GM18505 (cell line): ENCODE data around the gene GLI2.

Experiments used
- ATAC-seq: cut with Tn5 transposase; IDR thresholded peaks from one replicate; pipeline ENCODE4 v1.9.1; 2021; ENCODE audit not compliant: unreplicated experiment
- POLR2A ChIP-seq: IDR thresholded peaks from 4 replicates; pipeline ENCODE4 v1.6.1; 2011; ENCODE audit warnings: borderline replicate concordance; ENCODE audit not compliant: insufficient read depth, insufficient read length; ENCODE audit errors: extremely low read depth

The GLI2 gene

DNA sequence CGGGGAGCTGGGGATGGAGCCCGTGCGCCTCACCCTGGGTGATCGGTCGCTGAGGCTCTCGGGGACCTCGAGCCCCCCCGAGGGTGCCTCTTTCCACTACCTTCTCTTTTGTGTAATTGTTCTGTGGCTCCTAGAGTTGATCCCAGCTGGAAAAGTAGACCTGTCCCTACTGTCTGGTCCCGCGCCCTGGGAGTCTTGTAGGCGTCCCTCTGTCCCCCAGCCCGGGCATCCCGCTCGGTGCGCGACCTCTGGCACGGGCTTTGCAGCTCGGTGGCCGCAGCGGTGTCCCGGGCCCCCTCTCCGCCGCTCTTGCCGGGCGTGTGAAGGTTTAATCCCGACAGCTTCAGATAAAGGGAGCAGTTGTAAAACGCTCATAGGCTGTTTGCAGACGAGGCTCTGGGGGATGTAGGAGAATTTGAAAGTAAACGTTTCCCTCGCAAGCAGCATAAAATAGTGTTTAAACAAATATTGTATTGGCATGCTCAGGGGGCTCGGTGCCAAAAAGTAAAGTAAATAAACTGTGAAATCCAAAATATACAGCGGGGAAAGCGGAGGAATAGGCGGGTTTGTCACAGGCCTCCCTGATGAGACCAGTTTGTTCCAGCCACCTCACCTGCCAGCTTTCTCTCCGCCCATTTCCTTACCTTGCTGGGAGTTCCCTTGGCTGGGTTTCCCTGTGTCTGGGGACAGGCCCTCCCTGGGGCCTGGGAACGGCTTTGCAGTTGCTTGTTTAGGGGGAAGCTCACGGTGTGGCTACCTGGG, 1.9 kb downstream of the GLI2 start:
- ATAC-seq: no peak
- TF ChIP-seq POLR2A: no peak

DNA sequence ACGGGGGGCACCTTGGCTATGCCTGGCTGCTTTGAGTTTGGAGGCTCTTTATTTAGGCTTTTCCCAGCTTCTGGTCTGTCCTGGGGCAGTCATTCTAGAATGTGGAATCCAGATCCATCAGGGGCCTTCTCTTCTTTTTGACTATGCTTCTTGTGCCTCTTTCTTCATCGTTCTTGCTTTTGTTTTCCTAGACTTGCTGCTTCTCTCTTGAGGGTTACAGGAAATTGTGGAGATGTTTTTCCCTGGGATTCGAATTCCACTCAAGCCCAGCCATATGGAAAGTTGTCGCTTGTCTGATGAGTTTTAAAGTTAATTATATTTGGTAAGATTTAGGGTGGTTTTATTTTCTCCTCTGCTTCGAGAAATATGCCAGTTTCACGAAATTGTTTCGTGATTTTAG, 2.4 kb downstream of the GLI2 start:
- no peak for ATAC-seq

DNA sequence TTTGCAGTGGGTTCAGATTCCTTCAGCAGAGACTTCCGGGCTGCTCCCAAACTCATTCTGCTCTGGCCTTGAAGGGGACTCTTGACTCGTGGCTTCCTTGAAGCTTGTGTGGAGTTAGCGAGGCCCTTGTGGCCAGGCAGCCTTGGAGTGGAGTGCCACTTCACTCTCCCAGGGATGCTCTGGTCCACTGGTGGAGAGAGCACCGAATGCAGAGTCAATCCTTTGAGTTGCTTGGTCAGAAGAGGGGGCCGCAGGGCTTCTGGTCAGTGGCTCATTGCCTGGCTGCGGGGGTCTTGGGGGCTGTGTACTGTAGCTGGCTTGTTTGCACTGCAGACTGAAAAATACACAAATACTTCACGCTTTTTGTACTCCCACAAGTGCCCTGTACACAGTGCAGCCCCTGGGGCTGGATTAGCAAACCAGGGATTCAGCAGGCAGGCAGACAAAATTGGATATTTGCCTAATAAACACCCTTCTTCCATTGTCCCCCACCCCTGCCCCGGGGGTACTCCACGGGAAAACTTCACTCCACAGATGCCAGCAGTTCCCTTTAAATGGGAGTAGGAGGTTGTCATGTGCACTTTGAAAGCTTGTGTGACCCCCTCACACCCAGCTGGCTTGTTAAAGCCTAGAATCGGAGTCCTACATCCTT, 3.2 kb downstream of the GLI2 start:
- no peak for TF ChIP-seq POLR2A
- no peak for ATAC-seq

More for the DNA sequence above, 2.4 kb downstream of the GLI2 start:
- no peak for TF ChIP-seq POLR2A

DNA sequence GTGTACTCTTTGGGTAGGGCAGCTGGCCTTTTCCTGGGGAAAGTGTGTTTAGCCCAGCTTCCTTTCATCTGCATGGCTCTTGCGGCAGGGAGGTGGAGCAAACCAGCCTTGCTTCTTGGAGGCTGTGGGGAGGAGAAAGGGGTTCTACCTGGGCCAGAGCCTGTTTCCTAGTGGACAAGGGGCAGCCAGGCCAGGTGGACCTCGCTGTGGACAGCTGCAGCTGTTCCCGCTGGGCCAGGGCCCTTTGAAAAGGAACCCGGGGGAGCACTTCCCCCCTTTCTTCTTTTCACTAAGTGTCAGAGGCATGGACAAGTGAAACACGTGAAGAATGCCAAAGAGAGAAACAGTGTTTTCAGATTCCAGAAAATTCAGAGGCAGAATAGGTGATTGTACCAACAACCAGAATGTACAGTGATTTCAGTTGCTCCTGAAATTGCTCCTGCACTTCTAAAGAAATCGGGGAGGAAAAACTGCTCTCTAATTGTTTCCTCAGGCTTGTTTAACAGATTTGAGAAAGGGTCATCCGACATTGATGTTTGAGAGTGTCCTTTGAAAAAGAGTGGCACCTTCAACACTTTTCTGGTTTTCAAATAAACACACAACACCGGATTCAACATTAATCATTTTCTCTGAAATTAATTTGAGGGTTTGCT, 3.9 kb downstream of the GLI2 start:
- no peak for TF ChIP-seq POLR2A
- ATAC-seq: no peak

DNA sequence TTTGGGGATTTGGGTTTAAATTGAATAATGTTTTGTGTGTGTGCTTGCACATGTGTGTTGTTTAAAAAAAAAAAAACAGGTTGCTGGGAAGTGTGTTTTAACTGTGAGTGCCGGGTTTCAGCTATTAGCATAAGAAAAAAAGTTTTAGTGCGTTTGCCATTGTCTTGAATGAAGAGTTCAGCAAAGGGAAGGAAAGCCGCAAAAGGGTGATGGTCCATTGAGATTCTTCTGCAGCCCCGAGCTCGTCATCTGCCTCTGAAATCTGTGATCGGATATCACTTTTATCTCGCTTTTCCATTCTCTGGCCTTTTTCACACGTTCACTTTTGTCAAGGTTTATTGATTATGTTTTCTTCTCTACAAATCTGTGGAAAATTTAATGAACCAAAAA, 4.7 kb downstream of the GLI2 start:
- no peak for ATAC-seq
- no peak for TF ChIP-seq POLR2A

DNA sequence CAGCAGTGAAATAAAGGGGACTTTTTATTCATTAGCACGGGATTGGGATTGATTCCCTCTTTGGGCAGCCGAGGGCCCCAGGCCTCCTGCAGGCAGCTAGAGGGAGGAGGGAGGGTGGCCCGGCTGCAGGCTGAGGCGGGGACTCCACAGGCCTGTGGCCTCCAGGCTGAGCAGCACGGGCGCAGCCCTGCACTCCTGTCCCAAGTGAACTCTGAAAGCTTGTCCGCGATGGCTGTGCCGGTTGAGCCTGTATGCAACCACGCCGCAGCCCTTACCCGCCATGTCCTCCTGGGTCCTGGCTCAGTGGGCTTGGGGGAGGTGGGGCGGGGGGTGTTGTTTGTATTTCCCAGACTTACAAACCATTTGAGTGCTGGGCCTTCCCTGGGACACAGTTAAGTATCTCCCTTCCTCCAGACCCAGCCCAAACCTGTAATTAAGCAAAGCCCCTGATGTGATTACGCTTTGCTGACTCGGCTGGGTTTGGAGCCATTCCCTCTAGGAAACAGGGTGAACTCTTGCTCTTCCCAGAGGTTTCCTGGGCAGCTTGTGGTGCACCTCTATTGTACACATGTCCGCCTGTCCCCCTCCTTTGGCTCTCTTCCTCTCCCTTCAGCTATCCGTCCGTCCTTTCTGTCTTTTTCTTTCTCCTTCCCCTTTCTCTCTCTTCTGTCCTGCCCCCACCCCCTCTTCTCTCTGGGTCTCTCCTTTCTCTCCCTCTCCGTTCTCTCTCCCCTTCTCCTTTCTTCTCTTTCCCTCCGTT, 5.3 kb downstream of the GLI2 start:
- TF ChIP-seq POLR2A: no peak
- no peak for ATAC-seq

DNA sequence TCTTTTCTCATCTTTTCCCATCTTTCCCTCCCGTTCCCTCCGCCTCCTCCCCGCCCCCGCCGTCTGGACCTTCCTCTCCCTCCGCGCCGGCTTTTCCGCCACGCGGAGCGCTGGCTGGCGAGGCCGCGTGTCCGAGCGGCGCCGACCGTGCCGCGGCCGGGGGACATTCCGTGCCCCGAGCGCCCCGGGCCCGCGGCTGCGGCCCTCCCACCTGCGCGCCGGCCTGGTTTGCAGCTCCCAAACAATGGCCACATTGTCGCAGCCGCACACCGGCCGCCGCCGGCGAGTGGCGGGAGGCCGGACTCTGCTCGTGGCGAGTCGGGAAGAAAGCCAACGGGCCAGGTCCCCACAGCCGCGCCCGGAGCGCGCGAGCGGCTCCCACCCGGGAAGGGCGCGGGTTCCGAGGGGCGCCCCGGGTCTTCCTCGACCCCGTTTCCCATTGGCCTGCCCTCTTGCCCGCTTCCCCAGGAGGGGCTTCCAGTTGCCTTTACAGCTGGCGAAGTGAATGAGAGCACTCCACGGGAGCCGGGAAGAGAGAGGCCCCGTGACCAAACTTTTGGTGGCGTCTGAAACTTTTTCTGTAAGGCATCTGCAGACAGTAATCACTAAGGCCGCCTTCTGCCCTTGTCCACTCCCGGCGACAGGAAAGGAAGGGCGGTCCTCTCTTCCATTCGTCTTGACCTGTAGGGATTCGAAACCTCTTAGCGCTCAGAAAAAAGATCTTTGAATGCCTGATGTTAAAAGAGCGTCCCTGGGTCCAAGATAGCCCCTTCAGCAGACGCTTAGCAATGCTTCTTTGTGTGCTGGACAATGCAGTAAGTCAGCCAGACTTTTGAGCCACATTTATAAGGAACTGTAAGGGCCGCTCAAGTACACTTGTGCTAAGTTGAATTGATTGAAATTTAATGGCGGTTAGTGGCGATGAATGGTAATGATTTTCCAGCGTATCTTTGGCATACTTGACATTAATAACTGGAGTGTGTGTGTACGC, 6.2 kb downstream of the GLI2 start:
- TF ChIP-seq POLR2A: no peak
- no peak for ATAC-seq

DNA sequence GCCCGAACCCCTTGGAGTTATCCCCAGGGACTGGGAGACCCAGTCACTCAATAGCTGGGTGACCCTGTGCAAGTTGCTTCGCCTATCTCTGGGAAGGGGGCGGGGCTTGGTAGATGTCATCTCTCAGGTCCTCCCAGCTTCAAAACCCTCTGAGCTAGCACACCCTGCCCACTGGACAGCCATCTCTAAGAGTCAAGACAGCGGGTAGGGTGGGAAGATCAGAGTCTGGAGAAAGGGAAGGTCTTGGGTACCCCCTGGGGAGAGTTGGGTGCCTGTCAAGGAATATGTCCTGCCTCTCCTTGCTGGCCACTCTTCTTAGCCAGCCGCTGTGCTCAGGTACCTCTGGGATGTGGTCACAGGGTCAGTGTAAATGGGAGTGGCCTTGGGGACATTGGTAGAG, 8.0 kb downstream of the GLI2 start:
- ATAC-seq: no peak

DNA sequence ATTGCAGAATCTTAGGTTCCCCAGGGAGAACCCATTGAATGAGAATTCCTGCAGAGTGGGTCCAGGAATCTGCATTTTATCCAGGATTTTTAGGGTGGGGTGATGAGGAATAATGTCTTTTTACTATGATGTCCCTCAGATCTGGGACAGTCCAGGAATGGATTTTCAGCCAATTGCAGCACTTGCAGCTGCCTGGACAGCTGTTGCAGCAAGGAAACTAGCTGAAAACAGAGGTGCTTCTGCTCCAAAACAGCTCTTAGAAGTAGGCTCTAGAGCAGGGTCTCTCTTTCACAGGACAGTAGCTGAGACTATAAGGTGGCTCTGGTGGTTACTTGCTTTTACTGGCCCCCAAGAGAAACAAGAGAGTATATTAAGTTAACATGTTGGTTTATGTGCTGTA, 9.1 kb downstream of the GLI2 start:
- ATAC-seq: no peak
- TF ChIP-seq POLR2A: no peak

More for the DNA sequence above, 8.0 kb downstream of the GLI2 start:
- no peak for TF ChIP-seq POLR2A

DNA sequence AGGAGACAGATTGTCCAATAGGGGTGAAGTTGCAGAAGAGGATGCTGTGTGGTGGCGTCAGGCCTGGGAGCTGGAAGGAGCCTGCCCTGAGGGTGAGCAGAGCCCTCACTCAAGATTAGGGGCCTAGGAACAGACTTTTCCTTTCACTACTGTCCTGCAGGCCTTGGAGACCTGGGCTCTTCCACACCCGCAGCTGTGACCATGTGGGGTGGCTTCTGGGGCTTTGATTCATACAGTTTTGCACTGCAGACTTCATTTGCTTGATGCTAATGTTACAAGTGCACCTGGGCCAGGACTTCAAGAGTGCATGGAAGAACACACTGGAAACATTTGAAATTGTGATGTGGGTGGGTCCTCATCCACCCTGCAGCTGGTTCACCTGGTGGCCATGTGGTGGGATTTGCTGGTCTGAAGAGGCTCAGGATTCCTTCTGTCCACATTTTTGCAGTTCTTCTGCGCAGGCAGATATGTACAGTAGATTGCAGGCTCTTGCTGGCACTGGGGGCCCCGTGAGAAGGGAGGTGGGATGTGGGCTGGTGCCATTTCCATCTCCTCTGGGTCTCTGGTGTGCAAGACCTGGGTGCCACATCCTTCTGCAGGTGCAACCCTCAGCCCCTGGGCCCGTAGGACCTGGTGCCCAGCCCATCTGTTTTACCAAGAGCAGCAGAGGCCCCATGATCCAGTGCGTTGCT, 9.9 kb downstream of the GLI2 start:
- ATAC-seq: no peak
- no peak for TF ChIP-seq POLR2A

DNA sequence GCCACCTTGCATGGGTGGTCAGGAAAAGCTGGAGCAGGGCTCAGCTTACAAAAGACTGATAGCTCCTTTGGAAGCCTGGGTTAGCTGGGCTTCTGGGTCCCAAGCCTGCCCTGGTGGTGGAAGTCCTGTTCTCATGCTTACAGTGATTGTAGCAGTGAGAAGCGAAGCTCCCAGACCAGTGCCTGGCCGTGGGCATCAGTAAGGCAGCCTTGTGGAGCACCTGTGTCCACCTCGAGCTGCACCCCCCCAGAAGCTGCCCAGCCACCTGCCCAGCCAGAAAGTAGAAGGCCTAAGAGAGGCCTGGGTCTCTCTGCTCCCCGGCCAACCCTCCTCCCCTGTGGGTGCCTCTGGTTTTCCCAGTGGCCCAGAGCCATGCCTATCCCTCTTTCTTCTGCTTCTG, 10.5 kb downstream of the GLI2 start:
- no peak for TF ChIP-seq POLR2A

DNA sequence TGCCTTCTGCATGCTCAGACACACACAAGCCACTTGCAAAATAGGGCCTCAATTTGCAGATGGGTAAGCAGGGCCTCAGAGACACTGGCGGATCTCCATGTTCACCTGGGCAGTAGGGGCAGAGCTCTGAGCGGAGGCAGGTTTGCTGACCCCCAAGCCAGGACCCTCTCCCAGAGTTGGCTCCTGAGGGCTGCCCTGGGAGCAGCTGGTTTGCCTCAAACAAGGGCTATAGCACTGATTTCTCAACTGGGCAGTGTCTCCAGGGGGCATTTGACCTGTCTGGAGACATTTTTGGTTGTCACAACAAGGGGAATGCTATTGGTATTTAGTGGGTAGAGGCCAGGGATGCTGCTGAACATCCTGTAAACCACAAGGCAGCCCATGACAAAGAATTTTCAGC, 11.6 kb downstream of the GLI2 start:
- no peak for TF ChIP-seq POLR2A
- ATAC-seq: no peak

More for the DNA sequence above, 10.5 kb downstream of the GLI2 start:
- no peak for ATAC-seq
